Adrenal gland (tissue), 5 donors: ENCODE data around the gene FKBP11.

Source experiments
- CTCF ChIP-seq, 6 experiments: fragments of 450-650 bp in 4 of 6; fragments of 200-600 bp in 2 of 6; sonication (generic) in 1 of 6; IDR thresholded peaks; 1 replicate in 5 of 6; 2 replicates in 1 of 6; pipeline versions ENCODE4 v1.5.1 to v1.8.0; 2016 to 2021; ENCODE audit warnings: antibody characterized with exemption in 6 of 6, mild to moderate bottlenecking in 2 of 6, moderate library complexity in 1 of 6
- POLR2A ChIP-seq, 2 donors: fragments of 450-650 bp; IDR thresholded peaks; one replicate each; pipeline ENCODE4 v1.6.1; 2017; ENCODE audit warnings: antibody characterized with exemption in 2 of 2, mild to moderate bottlenecking in 2 of 2, moderate library complexity in 1 of 2
- donor health status: DM: no; HTN: no; CAD: no.

GRCh38 chr12:48899651-48900050 is 25.6 kb downstream of the FKBP11 start:
- no peak for TF ChIP-seq CTCF (IDR thresholded peaks at IDR 0.05)
- TF ChIP-seq POLR2A (IDR thresholded peaks at IDR 0.05): no peak
